ENCODE measurements around the gene SLC22A31.

DNA sequence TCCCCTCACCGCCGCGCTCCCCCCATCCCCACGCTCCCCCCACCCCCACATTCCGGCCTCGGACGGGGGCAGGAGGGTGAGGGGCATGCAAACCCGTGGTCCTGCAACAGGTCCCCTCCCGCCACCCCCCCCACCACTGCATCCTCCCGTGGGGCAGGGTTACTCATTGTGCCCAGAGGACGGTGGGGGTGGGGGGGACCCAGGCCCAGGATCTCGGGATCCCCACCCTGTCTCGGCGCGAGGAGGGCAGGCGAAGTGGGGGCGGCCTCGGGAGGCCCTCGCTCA is 8.5 kb downstream of the SLC22A31 start:
- TF ChIP-seq, protein P1, sequence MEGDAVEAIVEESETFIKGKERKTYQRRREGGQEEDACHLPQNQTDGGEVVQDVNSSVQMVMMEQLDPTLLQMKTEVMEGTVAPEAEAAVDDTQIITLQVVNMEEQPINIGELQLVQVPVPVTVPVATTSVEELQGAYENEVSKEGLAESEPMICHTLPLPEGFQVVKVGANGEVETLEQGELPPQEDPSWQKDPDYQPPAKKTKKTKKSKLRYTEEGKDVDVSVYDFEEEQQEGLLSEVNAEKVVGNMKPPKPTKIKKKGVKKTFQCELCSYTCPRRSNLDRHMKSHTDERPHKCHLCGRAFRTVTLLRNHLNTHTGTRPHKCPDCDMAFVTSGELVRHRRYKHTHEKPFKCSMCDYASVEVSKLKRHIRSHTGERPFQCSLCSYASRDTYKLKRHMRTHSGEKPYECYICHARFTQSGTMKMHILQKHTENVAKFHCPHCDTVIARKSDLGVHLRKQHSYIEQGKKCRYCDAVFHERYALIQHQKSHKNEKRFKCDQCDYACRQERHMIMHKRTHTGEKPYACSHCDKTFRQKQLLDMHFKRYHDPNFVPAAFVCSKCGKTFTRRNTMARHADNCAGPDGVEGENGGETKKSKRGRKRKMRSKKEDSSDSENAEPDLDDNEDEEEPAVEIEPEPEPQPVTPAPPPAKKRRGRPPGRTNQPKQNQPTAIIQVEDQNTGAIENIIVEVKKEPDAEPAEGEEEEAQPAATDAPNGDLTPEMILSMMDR (conservative IDR thresholded peaks at IDR 0.05; ENCODE audit: low read length) = no peak
- TF ChIP-seq EZH2phosphoT487 (IDR thresholded peaks at IDR 0.05; ENCODE audit: borderline replicate concordance, low read depth, low read length) = no peak
